ENCODE measurements around the gene ADGRL3.

Gene ADGRL3

DNA sequence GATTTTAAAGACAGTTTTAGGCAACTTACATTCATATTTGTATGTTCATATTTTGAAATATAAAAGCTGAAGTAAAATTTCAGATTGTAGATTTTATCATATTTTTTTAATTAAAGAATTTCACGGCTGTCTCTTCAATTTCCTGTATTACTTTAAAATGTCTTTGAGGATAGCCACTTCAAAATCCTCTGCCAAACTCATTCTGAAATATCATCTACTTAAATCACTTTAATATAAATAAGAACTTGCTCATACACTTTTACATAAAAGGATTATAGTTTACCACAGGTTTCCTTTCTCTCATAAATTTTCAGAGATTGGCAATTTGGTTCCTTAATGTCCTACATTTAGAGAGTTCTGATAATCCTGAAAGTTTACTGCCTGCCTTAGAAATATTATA is 478.2 kb downstream of the ADGRL3 start:
- in situ Hi-C loops (cut with MboI; ENCODE audit: low pct_unique_long_range_greater_than_20kb, low sequenced_read_pairs, unreplicated experiment): no loop called here
- DNase-seq (ENCODE audit: low spot score): no peak
- TF ChIP-seq, protein P1, sequence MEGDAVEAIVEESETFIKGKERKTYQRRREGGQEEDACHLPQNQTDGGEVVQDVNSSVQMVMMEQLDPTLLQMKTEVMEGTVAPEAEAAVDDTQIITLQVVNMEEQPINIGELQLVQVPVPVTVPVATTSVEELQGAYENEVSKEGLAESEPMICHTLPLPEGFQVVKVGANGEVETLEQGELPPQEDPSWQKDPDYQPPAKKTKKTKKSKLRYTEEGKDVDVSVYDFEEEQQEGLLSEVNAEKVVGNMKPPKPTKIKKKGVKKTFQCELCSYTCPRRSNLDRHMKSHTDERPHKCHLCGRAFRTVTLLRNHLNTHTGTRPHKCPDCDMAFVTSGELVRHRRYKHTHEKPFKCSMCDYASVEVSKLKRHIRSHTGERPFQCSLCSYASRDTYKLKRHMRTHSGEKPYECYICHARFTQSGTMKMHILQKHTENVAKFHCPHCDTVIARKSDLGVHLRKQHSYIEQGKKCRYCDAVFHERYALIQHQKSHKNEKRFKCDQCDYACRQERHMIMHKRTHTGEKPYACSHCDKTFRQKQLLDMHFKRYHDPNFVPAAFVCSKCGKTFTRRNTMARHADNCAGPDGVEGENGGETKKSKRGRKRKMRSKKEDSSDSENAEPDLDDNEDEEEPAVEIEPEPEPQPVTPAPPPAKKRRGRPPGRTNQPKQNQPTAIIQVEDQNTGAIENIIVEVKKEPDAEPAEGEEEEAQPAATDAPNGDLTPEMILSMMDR (IDR thresholded peaks at IDR 0.05; ENCODE audit: extremely low read depth, insufficient read depth, missing control alignments): no peak

DNA sequence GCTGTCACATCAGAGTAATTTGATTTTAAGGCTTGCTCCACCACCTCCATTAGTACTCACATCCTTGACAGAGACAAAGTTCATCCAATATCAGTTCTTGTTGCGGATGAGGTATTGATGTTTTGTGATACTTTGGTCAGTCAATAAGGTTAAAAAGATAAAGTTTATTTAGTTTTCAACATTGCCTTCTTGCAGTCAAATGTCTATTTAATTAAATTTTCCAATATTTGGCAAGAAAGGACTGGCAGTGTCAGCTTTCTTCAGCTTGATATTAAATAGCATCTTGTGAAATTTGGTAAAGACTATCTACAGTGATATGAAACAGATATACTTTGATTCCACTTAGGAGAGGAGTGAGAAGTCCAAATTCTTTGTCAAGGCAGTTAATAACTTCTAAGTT is 493.4 kb downstream of the ADGRL3 start:
- DNase-seq (ENCODE audit: low spot score): no peak
- in situ Hi-C loops (cut with MboI; ENCODE audit: low pct_unique_long_range_greater_than_20kb, low sequenced_read_pairs, unreplicated experiment): no loop called here

DNA sequence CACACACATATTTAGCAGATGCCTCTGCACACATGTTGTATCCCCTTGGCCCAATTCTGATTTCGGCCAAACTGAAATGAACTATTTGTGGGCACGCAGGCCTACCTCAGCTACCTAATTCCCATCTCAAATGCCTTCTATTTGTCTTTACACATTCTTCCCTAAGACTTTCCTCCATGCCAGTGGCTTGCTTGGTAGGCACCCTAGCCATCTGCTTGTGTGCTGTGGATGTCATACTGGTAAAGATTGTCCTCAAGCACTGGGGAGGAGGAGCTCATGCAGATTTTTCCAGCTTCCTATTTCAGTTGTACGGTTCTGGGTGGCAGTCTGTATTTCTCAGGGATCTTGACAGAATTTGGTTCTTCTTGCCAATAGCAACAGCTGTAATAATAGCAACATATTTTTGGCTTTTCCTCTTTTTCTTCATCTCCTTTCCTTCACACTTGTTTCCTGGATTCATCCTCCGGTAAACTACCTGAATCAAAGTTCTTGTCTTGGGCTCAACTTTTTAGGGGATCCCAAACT is 514.3 kb downstream of the ADGRL3 start:
- TF ChIP-seq, protein P1 (IDR thresholded peaks at IDR 0.05; ENCODE audit: extremely low read depth, insufficient read depth, missing control alignments): no peak
- in situ Hi-C loops (cut with MboI; ENCODE audit: low pct_unique_long_range_greater_than_20kb, low sequenced_read_pairs, unreplicated experiment): no loop called here
- DNase-seq (ENCODE audit: low spot score): no peak

More for the DNA sequence above, 493.4 kb downstream of the ADGRL3 start:
- TF ChIP-seq, protein P1 (IDR thresholded peaks at IDR 0.05; ENCODE audit: extremely low read depth, insufficient read depth, missing control alignments): no peak

DNA sequence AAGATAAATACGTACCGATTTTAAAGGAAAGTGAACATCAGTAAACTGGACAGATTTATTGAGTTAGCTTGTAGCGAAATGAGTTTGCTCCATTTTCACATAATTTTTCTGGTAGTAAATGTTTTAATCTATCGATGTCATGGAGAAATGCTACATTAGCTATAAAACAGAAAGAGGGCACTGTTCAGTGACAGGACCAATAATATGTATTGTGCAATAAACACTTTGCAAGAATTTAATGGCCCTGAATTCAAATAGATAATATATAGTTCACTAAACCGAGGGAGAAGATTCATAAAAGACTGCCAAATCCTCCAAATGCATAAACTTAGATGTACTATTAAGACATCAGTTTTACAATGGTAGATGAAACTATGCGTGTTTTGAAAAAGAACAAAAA is 516.3 kb downstream of the ADGRL3 start:
- TF ChIP-seq, protein P1 (IDR thresholded peaks at IDR 0.05; ENCODE audit: extremely low read depth, insufficient read depth, missing control alignments): no peak
- in situ Hi-C loops (cut with MboI; ENCODE audit: low pct_unique_long_range_greater_than_20kb, low sequenced_read_pairs, unreplicated experiment): no loop called here
- DNase-seq (ENCODE audit: low spot score): no peak

DNA sequence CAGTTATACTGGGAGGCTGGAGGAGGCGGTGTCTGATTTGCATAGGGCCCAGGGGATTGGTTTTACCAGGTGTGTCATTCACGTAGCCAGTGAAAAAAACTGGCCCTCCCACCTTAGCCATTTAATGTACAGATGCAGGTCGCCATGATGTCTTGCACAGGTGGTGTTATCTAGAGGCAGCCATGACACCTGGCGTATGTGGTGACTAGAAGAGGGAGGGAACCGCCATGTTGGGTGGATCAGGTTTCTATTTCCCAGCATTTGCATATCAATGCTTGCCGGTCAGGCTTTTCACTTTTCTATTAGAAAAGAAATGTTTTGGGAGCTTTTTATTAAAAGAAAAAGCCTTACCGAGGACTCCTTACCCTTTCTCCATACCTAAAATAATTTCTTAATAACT is 523.4 kb downstream of the ADGRL3 start:
- no peak for DNase-seq (ENCODE audit: low spot score)
- TF ChIP-seq, protein P1 (IDR thresholded peaks at IDR 0.05; ENCODE audit: extremely low read depth, insufficient read depth, missing control alignments): no peak
- in situ Hi-C loops (cut with MboI; ENCODE audit: low pct_unique_long_range_greater_than_20kb, low sequenced_read_pairs, unreplicated experiment): no loop called here

DNA sequence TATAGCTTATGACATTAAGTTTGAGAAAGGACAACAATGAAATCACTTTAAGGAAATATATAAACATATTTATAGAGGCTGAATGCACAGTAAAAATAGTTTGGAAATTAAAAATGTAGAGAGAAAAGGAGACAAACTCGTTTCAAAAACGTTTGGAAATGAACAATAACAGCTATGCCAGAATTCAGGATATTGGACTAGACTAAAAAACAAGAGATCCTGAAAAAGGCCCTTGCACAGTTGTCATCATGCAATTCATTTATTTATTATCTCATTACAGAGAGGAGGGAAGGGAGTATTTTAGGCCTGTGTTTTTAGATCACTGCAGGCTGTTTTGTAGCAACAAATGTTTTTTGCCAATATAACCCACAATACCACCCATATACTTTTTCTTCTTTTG is 527.2 kb downstream of the ADGRL3 start:
- in situ Hi-C loops (cut with MboI; ENCODE audit: low pct_unique_long_range_greater_than_20kb, low sequenced_read_pairs, unreplicated experiment): no loop called here
- TF ChIP-seq, protein P1 (IDR thresholded peaks at IDR 0.05; ENCODE audit: extremely low read depth, insufficient read depth, missing control alignments): no peak
- DNase-seq (ENCODE audit: low spot score): no peak

DNA sequence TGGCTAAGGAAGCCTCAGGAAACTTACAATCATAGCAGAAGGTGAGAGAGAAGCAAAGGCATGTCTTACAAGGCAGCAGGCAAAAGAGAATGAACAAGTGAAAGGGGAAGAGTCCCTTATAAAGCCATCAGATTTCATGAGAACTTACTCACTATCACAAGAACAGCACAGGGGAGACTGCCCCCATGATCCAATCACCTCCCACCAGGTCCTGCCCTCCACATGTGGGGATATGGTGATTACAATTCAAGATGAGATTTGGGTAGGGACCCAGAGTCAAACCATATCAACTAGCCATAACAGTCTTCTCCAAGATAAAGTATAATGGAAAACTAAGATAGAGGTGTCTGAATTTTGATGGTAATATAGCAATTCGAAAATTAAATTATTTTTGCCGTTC is 534.3 kb downstream of the ADGRL3 start:
- in situ Hi-C loops (cut with MboI; ENCODE audit: low pct_unique_long_range_greater_than_20kb, low sequenced_read_pairs, unreplicated experiment): no loop called here
- TF ChIP-seq, protein P1 (IDR thresholded peaks at IDR 0.05; ENCODE audit: extremely low read depth, insufficient read depth, missing control alignments): no peak

More for the DNA sequence above, 534.3 kb downstream of the ADGRL3 start:
- no peak for DNase-seq (ENCODE audit: low spot score)
